H1 (cell line): ENCODE results near the gene KCNC3. TPM values are rescaled to one million over a fixed set of nuclear protein-coding genes. Genes with fewer than 3 reads are reported as not detected.
A peak's percentile ranks its signal among the peaks of the same experiment; 100 is the strongest.

Source experiments
- CTCF ChIA-PET: fragments of 300-600 bp; sonication (Branson Sonifier 250); formaldehyde crosslinking; loops from one replicate; lab custom pipeline; 2021; ENCODE audit not compliant: partially characterized antibody; lab: Charles Lee
- POLR2A ChIA-PET: fragments of 300-600 bp; sonication (Branson Sonifier 250); formaldehyde crosslinking; loops from one replicate; lab custom pipeline; 2021; ENCODE audit warnings: inconsistent platforms; ENCODE audit not compliant: partially characterized antibody; lab: Charles Lee
- DNase-seq, 2 experiments: peaks; one replicate each; pipeline versions ENCODE4 v3.0.0 to v3.0.0-alpha.2; 2010 to 2022; ENCODE audit warnings: low spot score in 2 of 2, low read depth in 1 of 2, mixed read lengths in 1 of 2
- FAIRE-seq: peaks from 2 replicates; lab custom pipeline; 2011; peaks lifted over from hg19 to GRCh38; lab: Jason Lieb, UNC
- H2AFZ ChIP-seq: 2 replicates; pipeline ENCODE4 v1.8.1; 2012; ENCODE audit warnings: low read length, inconsistent platforms
- H2AK5ac ChIP-seq: 2 replicates; pipeline ENCODE4 v1.6.1; 2013; ENCODE audit warnings: low read depth, low read length
- H2BK120ac ChIP-seq: replicated peaks from 2 replicates; pipeline ENCODE3; 2013; ENCODE audit warnings: low read depth, low read length, inconsistent platforms
- H2BK12ac ChIP-seq: 2 replicates; pipeline ENCODE4 v1.6.1; 2013; ENCODE audit warnings: low read depth, low read length
- H2BK15ac ChIP-seq: 2 replicates; pipeline ENCODE4 v1.6.1; 2013; ENCODE audit warnings: low read length
- H2BK20ac ChIP-seq: 2 replicates; pipeline ENCODE4 v1.6.1; 2013; ENCODE audit warnings: low read length
- H2BK5ac ChIP-seq: 2 replicates; pipeline ENCODE4 v1.6.1; 2013; ENCODE audit warnings: low read depth, low read length
- H3K14ac ChIP-seq: 2 replicates; pipeline ENCODE4 v1.6.1; 2013; ENCODE audit warnings: inconsistent platforms; ENCODE audit not compliant: insufficient read length
- H3K18ac ChIP-seq: 2 replicates; pipeline ENCODE4 v1.6.1; 2013; ENCODE audit warnings: low read length; ENCODE audit errors: extremely low read depth
- H3K23ac ChIP-seq: 2 replicates; pipeline ENCODE4 v1.6.1; 2013; ENCODE audit warnings: inconsistent platforms; ENCODE audit not compliant: insufficient read length
- H3K23me2 ChIP-seq: 2 replicates; pipeline ENCODE4 v1.6.1; 2013; ENCODE audit warnings: low read depth, low read length
- H3K27ac ChIP-seq: 2 replicates; pipeline ENCODE4 v1.6.1; 2011; ENCODE audit warnings: low read depth, low read length, inconsistent platforms
- H3K27me3 ChIP-seq, 4 experiments: replicated peaks in 1 of 4; 1 replicate in 1 of 4; 2 replicates in 3 of 4; pipeline versions ENCODE4 v1.6.1 to v1.8.1; 2011 to 2013; ENCODE audit warnings: low read length in 3 of 4, mild to moderate bottlenecking in 3 of 4, inconsistent platforms in 2 of 4, mixed read lengths in 2 of 4, moderate library complexity in 1 of 4; ENCODE audit not compliant: control insufficient read depth in 3 of 4, insufficient read depth in 3 of 4; ENCODE audit errors: extremely low read depth in 1 of 4
- H3K36me3 ChIP-seq, 4 experiments: 2 replicates each; pipeline versions ENCODE4 v1.6.1 to v1.8.1; 2011 to 2013; ENCODE audit warnings: mild to moderate bottlenecking in 4 of 4, low read length in 3 of 4, moderate library complexity in 2 of 4, control low read depth in 1 of 4, inconsistent platforms in 1 of 4; ENCODE audit not compliant: insufficient read depth in 4 of 4, control insufficient read depth in 2 of 4
- H3K4ac ChIP-seq: replicated peaks from 2 replicates; pipeline ENCODE3; 2013; ENCODE audit warnings: low read length, low read depth, mixed read lengths, inconsistent platforms; ENCODE audit not compliant: insufficient read length
- H3K4me1 ChIP-seq, 4 experiments: replicated peaks in 1 of 4; 1 replicate in 1 of 4; 2 replicates in 3 of 4; pipeline versions ENCODE4 v1.6.1 to v1.8.1; 2011 to 2013; ENCODE audit warnings: low read length in 3 of 4, inconsistent platforms in 2 of 4, mixed read lengths in 1 of 4; ENCODE audit not compliant: insufficient read depth in 4 of 4, control insufficient read depth in 3 of 4
- H3K4me2 ChIP-seq, 2 experiments: 2 replicates each; pipeline versions ENCODE4 v1.6.1 to v1.8.1; 2011 to 2013; ENCODE audit warnings: low read depth in 2 of 2, low read length in 2 of 2, control low read depth in 1 of 2, inconsistent platforms in 1 of 2, mild to moderate bottlenecking in 1 of 2; ENCODE audit not compliant: insufficient read depth in 1 of 2
- H3K4me3 ChIP-seq, 4 experiments: fragments of 200-600, 300-600 bp in 1 of 4; sonication (generic), shearing (Covaris generic), sonication (Bioruptor Twin) in 1 of 4; 2 replicates each; pipeline versions ENCODE4 v1.5.1 to v1.8.1; 2011 to 2016; ENCODE audit warnings: low read length in 4 of 4, low read depth in 3 of 4, control low read depth in 2 of 4, inconsistent platforms in 2 of 4, mild to moderate bottlenecking in 2 of 4, mixed read lengths in 1 of 4, moderate library complexity in 1 of 4; ENCODE audit not compliant: insufficient read depth in 2 of 4; ENCODE audit errors: extremely low read depth in 1 of 4
- H3K56ac ChIP-seq: replicated peaks from 2 replicates; pipeline ENCODE3; 2013; ENCODE audit warnings: low read depth, mild to moderate bottlenecking, mixed read lengths, low read length, inconsistent platforms; ENCODE audit not compliant: insufficient read length
- H3K79me1 ChIP-seq: 2 replicates; pipeline ENCODE4 v1.6.1; 2013; ENCODE audit warnings: low read depth, low read length, control low read depth
- H3K79me2 ChIP-seq, 2 experiments: 2 replicates each; pipeline versions ENCODE4 v1.6.1 to v1.8.1; 2012 to 2013; ENCODE audit warnings: low read length in 2 of 2, mild to moderate bottlenecking in 2 of 2, inconsistent platforms in 1 of 2; ENCODE audit not compliant: insufficient read depth in 2 of 2, control insufficient read depth in 1 of 2
- H3K9ac ChIP-seq, 4 experiments: replicated peaks in 1 of 4; 1 replicate in 1 of 4; 2 replicates in 3 of 4; pipeline versions ENCODE4 v1.6.1 to v1.8.1; 2011 to 2013; ENCODE audit warnings: low read depth in 3 of 4, low read length in 3 of 4, control low read depth in 2 of 4, mild to moderate bottlenecking in 2 of 4, moderate library complexity in 2 of 4, inconsistent platforms in 1 of 4; ENCODE audit errors: extremely low read depth in 1 of 4
- H3K9me3 ChIP-seq, 2 experiments: 2 replicates each; pipeline versions ENCODE4 v1.6.1 to v1.8.1; 2012 to 2013; ENCODE audit warnings: mild to moderate bottlenecking in 2 of 2, moderate library complexity in 2 of 2, control low read depth in 1 of 2, inconsistent platforms in 1 of 2, low read depth in 1 of 2, low read length in 1 of 2, mixed read lengths in 1 of 2; ENCODE audit not compliant: insufficient read depth in 2 of 2
- H4K20me1 ChIP-seq, 2 experiments: replicated peaks in 1 of 2; 2 replicates each; pipeline versions ENCODE3 to v1.8.1; 2011 to 2013; ENCODE audit warnings: inconsistent platforms in 2 of 2, low read length in 2 of 2, mild to moderate bottlenecking in 1 of 2; ENCODE audit not compliant: insufficient read depth in 2 of 2, control insufficient read depth in 1 of 2
- H4K5ac ChIP-seq: 2 replicates; pipeline ENCODE4 v1.6.1; 2013; ENCODE audit warnings: low read length, low read depth, mixed read lengths, inconsistent platforms; ENCODE audit not compliant: insufficient read length
- H4K8ac ChIP-seq: 2 replicates; pipeline ENCODE4 v1.8.0; 2013; ENCODE audit warnings: mild to moderate bottlenecking, moderate library complexity, low read length, inconsistent platforms; ENCODE audit not compliant: insufficient read depth; ENCODE audit errors: extremely low read depth
- H4K91ac ChIP-seq: replicated peaks from 2 replicates; pipeline ENCODE3; 2013; ENCODE audit warnings: low read length, mixed read lengths, inconsistent platforms; ENCODE audit not compliant: insufficient read length
- BACH1 ChIP-seq: IDR thresholded peaks from 2 replicates; pipeline ENCODE4 v1.6.1; 2012; ENCODE audit warnings: low read length, improper control_type of control experiment
- EGR1 ChIP-seq: IDR thresholded peaks from 2 replicates; pipeline ENCODE4 v1.6.1; 2011; ENCODE audit warnings: low read depth, low read length, borderline replicate concordance
- MAX ChIP-seq: IDR thresholded peaks from 2 replicates; pipeline ENCODE4 v1.6.1; 2012; ENCODE audit warnings: inconsistent platforms
- POLR2A ChIP-seq, 2 experiments: IDR thresholded peaks; 1 replicate in 1 of 2; 2 replicates in 1 of 2; pipeline ENCODE4 v1.6.1; 2011; ENCODE audit warnings: low read depth in 2 of 2, low read length in 2 of 2, mild to moderate bottlenecking in 2 of 2; ENCODE audit errors: control extremely low read depth in 1 of 2
- SUZ12 ChIP-seq: fragments of 200-600 bp; sonication (generic); IDR thresholded peaks from 2 replicates; pipeline ENCODE4 v1.6.1; 2012; ENCODE audit warnings: mild to moderate bottlenecking, inconsistent platforms, low read length, moderate library complexity, mixed read lengths
- WGBS, 2 experiments: shearing (Covaris generic) in 1 of 2; methylation state at CpG; one replicate each; pipeline versions ENCODE4 v1.1.6 to v1.1.7; 2013 to 2015; ENCODE audit warnings: low lambda C conversion rate in 2 of 2, mixed read lengths in 2 of 2, inconsistent platforms in 1 of 2, low coverage in 1 of 2, missing lambda C conversion rate in 1 of 2; ENCODE audit not compliant: insufficient replicate concordance in 2 of 2, insufficient coverage in 1 of 2, insufficient read length in 1 of 2; ENCODE audit errors: extremely low coverage in 1 of 2, missing lambda C conversion rate in 1 of 2; 5-methylcytosine and 5-hydroxymethylcytosine counted together
- polyA plus RNA-seq, 7 experiments: library from polyadenylated mRNA; depleted of rRNA in 3 of 7; stranded (reverse) in 5 of 7; unstranded in 2 of 7; fragments of >200 nt in 5 of 7; fragments of 200-250 nt in 2 of 7; gene quantifications; 1 replicate in 5 of 7; 2 replicates in 1 of 7; 4 replicates in 1 of 7; pipeline versions ENCODE4 v1.2.1 to v1.2.3, GENCODE V29; 2011 to 2013; ENCODE audit warnings: missing spikeins in 2 of 7, mixed read lengths in 2 of 7
- total RNA-seq: library from RNA; stranded (reverse); fragmentation: NEBNext Ultra II Directional; extraction: Animal tissue kit (Norgen Biotek cat#: 25700); gene quantifications from 2 replicates; pipeline ENCODE4 v1.2.1, GENCODE V29; 2021
- TF ChIP-seq, protein P1 (sequence below): IDR thresholded peaks from 2 replicates; pipeline ENCODE4 v1.6.1; 2012; ENCODE audit warnings: low read length, inconsistent platforms

Gene KCNC3
- total and polyA plus RNA-seq, 2 of the 8 experiments (the other 6 are each of a cell fraction or from before 2014, with no cell fraction given): 3.9 to 7.2 TPM

DNA sequence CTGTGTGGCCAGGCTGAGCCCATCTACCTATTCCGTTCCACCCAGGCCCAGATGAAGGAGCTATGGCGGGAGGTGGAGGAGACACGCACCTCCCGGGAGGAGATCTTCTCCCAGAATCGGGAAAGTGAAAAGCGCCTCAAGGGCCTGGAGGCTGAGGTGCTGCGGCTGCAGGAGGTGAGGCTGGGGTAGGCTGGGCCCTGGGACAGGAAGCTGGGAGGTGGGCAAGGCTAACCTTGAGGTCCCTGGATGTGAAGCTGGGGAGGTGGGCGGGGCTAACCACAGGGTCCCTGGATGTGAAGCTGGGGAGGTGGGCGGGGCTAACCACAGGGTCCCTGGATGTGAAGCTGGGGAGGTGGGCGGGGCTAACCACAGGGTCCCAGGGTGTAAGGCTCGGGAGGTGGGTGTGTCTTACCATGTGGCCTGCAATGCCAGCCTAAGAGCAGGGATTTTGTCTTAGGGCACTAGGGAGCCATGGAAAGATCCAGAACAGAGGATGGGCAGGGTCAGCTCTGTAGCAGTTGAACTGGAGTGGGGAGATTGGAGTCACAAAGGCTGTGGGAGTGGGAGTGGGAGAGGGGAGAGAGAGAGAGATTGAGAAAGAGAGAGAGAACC is 36.9 kb downstream of the KCNC3 start:
- H3K27me3 ChIP-seq: no peaks in the 10 kb centered on the region
- peak overlapping the region in 1 of 2 experiments; percentile 39; a peak in 2 of 4 replicates for H3K4me2 ChIP-seq
- H2AK5ac ChIP-seq: no peak overlapping the region
- no peak overlapping the region; the same call in 1 of the 2 replicates for H4K8ac ChIP-seq
- H3K18ac ChIP-seq: peak overlapping the region; percentile 71
- no peaks in the 10 kb centered on the region for H3K9me3 ChIP-seq
- 71% methylated on average over 7 of the region's 11 CpGs; no CpG with 5 or more reads in 1 of the 2 experiments for WGBS, 2 experiments
- ChIA-PET POLR2A (interaction anchor here (1.0 to 1.8 kb wide), 4 partner anchors 13 to 287 kb away, joined by 4 to 5 read pairs (median 4); no protein-coding TSS in a partner anchor), CTCF (interaction anchor here (0.6 to 3.0 kb wide), 12 partner anchors 12 to 144 kb away, joined by 3 to 12 read pairs (median 4); no protein-coding TSS in a partner anchor)
- peaks cover 3% of the 10 kb centered on the region; the same call in 1 of the 2 replicates for H3K23me2 ChIP-seq
- no peak overlapping the region for H2AFZ ChIP-seq
- peak; percentile 50 for FAIRE-seq
- peaks cover 0 to 2% of the 10 kb centered on the region in 2 experiments for H4K20me1 ChIP-seq
- H2BK120ac ChIP-seq: no peak overlapping the region
- H3K4me3 ChIP-seq: no peak overlapping the region
- no peaks in the 10 kb centered on the region for H3K79me2 ChIP-seq
- no peak overlapping the region for H3K9ac ChIP-seq
- no peak overlapping the region for H3K23ac ChIP-seq
- H4K5ac ChIP-seq: no peak overlapping the region
- H2BK20ac ChIP-seq: no peak overlapping the region
- peak overlapping the region; percentile 10; the same call in 1 of the 2 replicates for H2BK5ac ChIP-seq
- no peaks in the 10 kb centered on the region; the same call in 1 of the 2 replicates for H3K79me1 ChIP-seq
- H3K4me1 ChIP-seq: peaks cover 0 to 20% (median 4%) of the 10 kb centered on the region in 4 experiments; a peak in 5 of 7 replicates
- H3K27ac ChIP-seq: no peak overlapping the region
- H3K14ac ChIP-seq: no peak overlapping the region
- peaks cover 2 to 11% (median 8%) of the 10 kb centered on the region in 4 experiments; a peak in 4 of 8 replicates for H3K36me3 ChIP-seq
- H4K91ac ChIP-seq: no peak overlapping the region
- peak overlapping the region; percentile 46 for H3K4ac ChIP-seq
- TF ChIP-seq BACH1 (no peak), EGR1 (no peak), SUZ12 (no peak), POLR2A (IDR thresholded peaks at IDR 0.05; ENCODE audit: control extremely low read depth in 1 of 2, low read depth in 2 of 2, low read length in 2 of 2) (no peak), MAX (peak; percentile 60; the same call in 1 of the 2 replicates)
- TF ChIP-seq, protein P1, sequence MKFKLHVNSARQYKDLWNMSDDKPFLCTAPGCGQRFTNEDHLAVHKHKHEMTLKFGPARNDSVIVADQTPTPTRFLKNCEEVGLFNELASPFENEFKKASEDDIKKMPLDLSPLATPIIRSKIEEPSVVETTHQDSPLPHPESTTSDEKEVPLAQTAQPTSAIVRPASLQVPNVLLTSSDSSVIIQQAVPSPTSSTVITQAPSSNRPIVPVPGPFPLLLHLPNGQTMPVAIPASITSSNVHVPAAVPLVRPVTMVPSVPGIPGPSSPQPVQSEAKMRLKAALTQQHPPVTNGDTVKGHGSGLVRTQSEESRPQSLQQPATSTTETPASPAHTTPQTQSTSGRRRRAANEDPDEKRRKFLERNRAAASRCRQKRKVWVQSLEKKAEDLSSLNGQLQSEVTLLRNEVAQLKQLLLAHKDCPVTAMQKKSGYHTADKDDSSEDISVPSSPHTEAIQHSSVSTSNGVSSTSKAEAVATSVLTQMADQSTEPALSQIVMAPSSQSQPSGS: no peak
- H2BK12ac ChIP-seq: peak overlapping the region; percentile 87; the same call in 1 of the 2 replicates
- DNase-seq: peak in 1 of 2 experiments; percentile 69
- H3K56ac ChIP-seq: no peak overlapping the region
- peak overlapping the region; percentile 81; the same call in 1 of the 2 replicates for H2BK15ac ChIP-seq
